Left lung (tissue), 10 donors: ENCODE data around the gene PXMP2. TPM values are rescaled to one million over a fixed set of nuclear protein-coding genes. Genes with fewer than 3 reads are reported as not detected.

Source experiments
- ATAC-seq: fragments of 200-7000 bp; cut with Tn5 transposase; one replicate; pipeline ENCODE4 v1.9.1; 2020; ENCODE audit warnings: moderate library complexity
- DNase-seq, 4 donors: peaks; one replicate each; pipeline ENCODE4 v3.0.0-alpha.2; 2013 to 2020
- H3K27ac ChIP-seq, 2 donors: fragments of 200-600 bp; sonication (generic) in 1 of 2; one replicate each; pipeline versions ENCODE4 v1.5.0 to v1.8.0; 2020 to 2021
- H3K27me3 ChIP-seq, 2 donors: fragments of 200-600 bp; sonication (generic) in 1 of 2; one replicate each; pipeline versions ENCODE4 v1.5.0 to v1.8.0; 2020 to 2021
- H3K36me3 ChIP-seq, 2 donors: fragments of 200-600 bp; sonication (generic) in 1 of 2; one replicate each; pipeline versions ENCODE4 v1.5.0 to v1.8.0; 2020 to 2021
- H3K4me1 ChIP-seq, 2 donors: fragments of 200-600 bp; one replicate each; pipeline ENCODE4 v1.8.0; 2021
- H3K4me3 ChIP-seq, 2 donors: fragments of 200-600 bp; sonication (generic) in 1 of 2; one replicate each; pipeline versions ENCODE4 v1.5.0 to v1.8.0; 2020 to 2021; ENCODE audit warnings: mild to moderate bottlenecking in 1 of 2
- H3K9me3 ChIP-seq, 2 donors: fragments of 200-600 bp; sonication (generic) in 1 of 2; one replicate each; pipeline versions ENCODE4 v1.5.0 to v1.8.0; 2020 to 2021
- intact Hi-C, 2 donors: fragments of 100-400 bp; cut with DNase I; formaldehyde crosslinking; loops; one replicate each; pipeline versions ENCODE4 v1.11.2 to v1.14.2; 2022
- polyA plus RNA-seq, 6 donors: library from polyadenylated mRNA; unstranded; fragments of 120-200 nt; gene quantifications; one replicate each; pipeline ENCODE4 v1.2.1, GENCODE V29; 2013; ENCODE audit not compliant: insufficient read length in 6 of 6
- total RNA-seq, 2 donors: library from RNA; stranded (reverse); fragmentation: NEBNext Ultra II Directional; extraction: Animal tissue kit (Norgen Biotek cat#: 25700); gene quantifications; one replicate each; pipeline ENCODE4 v1.2.1, GENCODE V29; 2021
- TF ChIP-seq, protein P1 (sequence below), 2 donors: fragments of 200-600 bp; sonication (generic) in 1 of 2; IDR thresholded peaks; one replicate each; pipeline versions ENCODE4 v1.5.0 to v1.8.0; 2021; ENCODE audit warnings: antibody characterized with exemption in 2 of 2
- donor health status: DM: no; HTN: yes; CAD: no.
- donor health status: DM: no; HTN: no; CAD: no.

Gene PXMP2
- total and polyA plus RNA-seq, 8 donors: 16.6 to 57.1 (median 42.7) TPM

DNA sequence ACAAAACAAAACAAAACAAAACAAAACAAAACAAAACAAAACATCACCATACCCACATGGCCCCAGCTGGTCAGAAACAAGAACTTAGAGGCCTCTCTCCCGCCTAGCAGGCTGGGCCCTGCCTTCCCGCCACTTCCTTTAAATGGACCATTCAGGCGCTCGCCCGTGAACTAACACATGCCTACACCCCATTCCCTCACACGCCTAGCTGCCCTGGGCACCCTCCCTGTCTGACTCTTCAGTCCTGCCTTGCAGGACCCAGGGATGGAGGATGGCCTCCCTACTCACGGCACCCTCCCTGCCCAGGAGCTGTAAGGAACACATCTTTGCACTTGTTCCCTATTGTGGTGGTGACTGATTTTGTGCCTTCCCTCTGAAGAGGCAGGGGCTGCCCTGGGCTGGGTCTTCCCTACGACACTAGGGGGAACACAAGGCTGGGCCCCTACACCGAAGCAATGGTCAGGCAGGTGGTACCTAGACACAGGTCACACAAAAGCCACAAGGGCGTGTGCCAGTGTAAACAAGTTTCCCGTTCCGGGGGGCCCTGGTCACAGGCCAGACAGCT, 47.3 kb upstream of the PXMP2 start:
- Histone ChIP-seq H3K9me3 (no peaks in the 10 kb centered on the region), H3K4me3 (no peak overlapping the region), H3K4me1 (no peaks in the 10 kb centered on the region), H3K36me3 (peaks cover 0 to 88% of the 10 kb centered on the region in 2 donors), H3K27ac (no peak overlapping the region), H3K27me3 (no peaks in the 10 kb centered on the region)
- TF ChIP-seq, protein P1, sequence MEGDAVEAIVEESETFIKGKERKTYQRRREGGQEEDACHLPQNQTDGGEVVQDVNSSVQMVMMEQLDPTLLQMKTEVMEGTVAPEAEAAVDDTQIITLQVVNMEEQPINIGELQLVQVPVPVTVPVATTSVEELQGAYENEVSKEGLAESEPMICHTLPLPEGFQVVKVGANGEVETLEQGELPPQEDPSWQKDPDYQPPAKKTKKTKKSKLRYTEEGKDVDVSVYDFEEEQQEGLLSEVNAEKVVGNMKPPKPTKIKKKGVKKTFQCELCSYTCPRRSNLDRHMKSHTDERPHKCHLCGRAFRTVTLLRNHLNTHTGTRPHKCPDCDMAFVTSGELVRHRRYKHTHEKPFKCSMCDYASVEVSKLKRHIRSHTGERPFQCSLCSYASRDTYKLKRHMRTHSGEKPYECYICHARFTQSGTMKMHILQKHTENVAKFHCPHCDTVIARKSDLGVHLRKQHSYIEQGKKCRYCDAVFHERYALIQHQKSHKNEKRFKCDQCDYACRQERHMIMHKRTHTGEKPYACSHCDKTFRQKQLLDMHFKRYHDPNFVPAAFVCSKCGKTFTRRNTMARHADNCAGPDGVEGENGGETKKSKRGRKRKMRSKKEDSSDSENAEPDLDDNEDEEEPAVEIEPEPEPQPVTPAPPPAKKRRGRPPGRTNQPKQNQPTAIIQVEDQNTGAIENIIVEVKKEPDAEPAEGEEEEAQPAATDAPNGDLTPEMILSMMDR (IDR thresholded peaks at IDR 0.05): no peak
- no peak for ATAC-seq
- intact Hi-C loops: no loop called here
- no peak for DNase-seq

DNA sequence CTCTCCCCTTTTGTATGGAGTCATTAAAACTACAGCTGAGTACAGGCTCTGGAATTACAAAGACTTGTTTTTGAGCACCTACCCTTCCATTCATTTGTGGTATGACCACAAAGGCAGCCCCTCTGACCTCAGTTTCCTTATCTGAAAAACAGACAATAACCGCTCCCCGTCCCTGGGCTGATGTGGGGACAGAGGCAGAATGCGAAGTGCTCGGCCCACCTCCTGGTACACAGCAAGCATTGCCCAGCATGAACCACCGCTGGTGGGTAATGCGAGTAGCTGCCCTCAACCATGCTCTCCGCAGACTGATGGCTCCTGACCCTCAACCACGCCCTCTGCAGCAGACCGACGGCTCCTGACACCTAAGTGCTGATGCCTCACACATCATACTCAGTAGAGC, 46.5 kb upstream of the PXMP2 start:
- intact Hi-C loops: no loop called here
- ATAC-seq: no peak
- TF ChIP-seq, protein P1 (IDR thresholded peaks at IDR 0.05): no peak

DNA sequence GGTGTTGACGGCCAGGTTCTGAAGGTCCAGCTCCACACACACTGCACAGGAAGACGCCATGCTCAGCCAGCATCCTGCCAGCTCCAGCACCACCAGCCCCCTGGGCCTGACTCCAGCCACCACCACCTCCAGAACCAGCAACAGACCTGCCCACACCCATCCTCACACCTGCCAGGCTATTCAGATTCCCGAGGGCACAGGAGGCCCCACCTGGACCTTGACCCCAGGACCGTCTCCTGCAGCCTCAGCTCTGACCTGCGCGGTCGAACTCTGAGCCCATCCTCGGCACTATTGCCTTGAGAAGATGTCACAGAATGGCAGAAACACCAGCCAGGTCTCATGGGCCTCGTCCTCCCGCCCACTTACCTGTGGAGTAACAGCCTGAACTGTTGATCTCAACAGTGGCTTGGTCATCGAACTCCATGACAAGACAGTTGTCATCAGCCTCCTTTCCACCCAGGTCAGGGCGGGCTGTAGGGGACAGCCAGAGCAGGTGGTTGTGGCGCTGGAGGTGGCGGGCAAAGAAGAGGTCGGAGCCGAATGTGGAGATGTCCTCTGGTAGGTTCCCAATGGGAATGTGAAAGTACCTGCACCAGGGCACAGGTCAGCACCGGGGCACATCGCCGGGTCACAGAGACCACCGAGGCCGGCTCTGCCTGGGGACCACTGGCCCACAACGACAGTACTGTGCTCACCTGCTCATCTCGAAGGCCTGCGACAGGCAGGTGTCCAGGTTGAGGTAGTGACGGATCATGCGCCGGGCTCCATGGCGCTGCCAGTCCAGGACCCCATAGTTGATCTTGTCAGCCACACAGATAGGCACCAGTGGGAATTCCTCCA, 45.4 kb upstream of the PXMP2 start:
- no peak overlapping the region for H3K27ac ChIP-seq
- H3K36me3 ChIP-seq: peaks cover 0 to 86% of the 10 kb centered on the region in 2 donors
- TF ChIP-seq, protein P1 (IDR thresholded peaks at IDR 0.05): no peak
- H3K4me1 ChIP-seq: no peaks in the 10 kb centered on the region
- H3K9me3 ChIP-seq: no peaks in the 10 kb centered on the region
- H3K27me3 ChIP-seq: no peaks in the 10 kb centered on the region
- ATAC-seq (no peak), DNase-seq (peak in 2 of 4 donors; percentile 23 to 60)
- intact Hi-C loops: no loop called here
- H3K4me3 ChIP-seq: no peak overlapping the region

More for the DNA sequence above, 46.5 kb upstream of the PXMP2 start:
- Histone ChIP-seq H3K27ac (no peak overlapping the region), H3K4me3 (no peak overlapping the region), H3K4me1 (no peaks in the 10 kb centered on the region), H3K36me3 (peaks cover 0 to 85% of the 10 kb centered on the region in 2 donors), H3K9me3 (no peaks in the 10 kb centered on the region), H3K27me3 (no peaks in the 10 kb centered on the region)
- peak in 2 of 4 donors; percentile 8 to 28 for DNase-seq

DNA sequence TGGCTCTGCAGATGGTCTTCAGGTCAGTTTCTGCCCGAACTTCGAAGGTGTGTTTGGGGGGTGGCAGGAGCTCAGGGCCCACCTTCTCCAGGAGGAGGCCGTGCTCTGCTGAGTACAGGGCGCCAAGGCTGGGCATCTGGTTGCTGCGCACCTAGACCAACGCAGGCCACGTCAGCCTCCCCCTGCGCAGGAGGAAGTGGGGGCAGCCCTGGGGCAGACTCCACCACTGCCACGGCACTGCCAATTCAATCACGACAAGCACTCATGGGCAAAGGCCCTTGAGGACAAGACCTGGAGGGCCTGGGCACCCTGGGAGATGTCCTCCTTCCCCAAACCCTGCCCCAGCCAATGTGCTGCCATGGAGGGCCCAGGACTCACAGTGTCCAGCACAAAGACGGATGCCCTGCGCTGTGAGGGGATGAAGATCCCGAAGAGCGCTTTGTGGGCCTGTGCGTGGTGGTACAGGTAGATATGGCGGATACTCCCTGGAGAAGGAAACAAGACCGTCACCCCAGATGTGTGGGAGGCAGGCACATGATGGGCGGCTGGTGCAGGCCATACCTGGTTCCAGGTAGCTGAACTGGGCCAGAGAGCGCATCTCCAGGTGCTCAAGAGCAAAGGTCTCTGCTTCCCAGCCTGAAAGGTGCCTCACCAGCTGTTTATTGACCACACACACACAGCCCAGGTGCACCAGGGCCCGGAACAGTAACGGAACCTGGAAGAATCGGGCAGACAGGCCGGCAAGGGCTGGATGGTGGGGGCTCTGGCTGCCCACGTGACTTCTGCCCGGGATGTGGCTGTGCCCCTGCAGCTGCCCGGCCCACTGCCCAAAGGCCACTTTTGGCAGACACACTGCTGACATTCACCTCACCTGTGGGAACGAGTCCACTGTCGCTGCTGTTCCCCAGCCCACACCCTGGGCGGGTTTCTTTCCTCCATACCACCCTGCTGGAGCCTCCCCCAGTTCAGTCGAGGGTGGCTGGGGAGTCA, 44.2 kb upstream of the PXMP2 start:
- Histone ChIP-seq H3K36me3 (peaks cover 0 to 86% of the 10 kb centered on the region in 2 donors), H3K27me3 (no peaks in the 10 kb centered on the region), H3K9me3 (no peaks in the 10 kb centered on the region), H3K4me1 (no peaks in the 10 kb centered on the region), H3K4me3 (no peak overlapping the region), H3K27ac (no peak overlapping the region)
- TF ChIP-seq, protein P1 (IDR thresholded peaks at IDR 0.05): no peak
- DNase-seq (peak in 1 of 4 donors; percentile 65), ATAC-seq (no peak)
- intact Hi-C loops: no loop called here
